NCI-H146 (cell line): Measurements from ENCODE around the gene GNPTG.
A peak's percentile ranks its signal among the peaks of the same experiment; 100 is the strongest.

ENCODE experiments used
- DNase-seq: peaks from one replicate; lab custom pipeline; 2025; lab: John Stamatoyannopoulos, UW

The GNPTG gene

DNA sequence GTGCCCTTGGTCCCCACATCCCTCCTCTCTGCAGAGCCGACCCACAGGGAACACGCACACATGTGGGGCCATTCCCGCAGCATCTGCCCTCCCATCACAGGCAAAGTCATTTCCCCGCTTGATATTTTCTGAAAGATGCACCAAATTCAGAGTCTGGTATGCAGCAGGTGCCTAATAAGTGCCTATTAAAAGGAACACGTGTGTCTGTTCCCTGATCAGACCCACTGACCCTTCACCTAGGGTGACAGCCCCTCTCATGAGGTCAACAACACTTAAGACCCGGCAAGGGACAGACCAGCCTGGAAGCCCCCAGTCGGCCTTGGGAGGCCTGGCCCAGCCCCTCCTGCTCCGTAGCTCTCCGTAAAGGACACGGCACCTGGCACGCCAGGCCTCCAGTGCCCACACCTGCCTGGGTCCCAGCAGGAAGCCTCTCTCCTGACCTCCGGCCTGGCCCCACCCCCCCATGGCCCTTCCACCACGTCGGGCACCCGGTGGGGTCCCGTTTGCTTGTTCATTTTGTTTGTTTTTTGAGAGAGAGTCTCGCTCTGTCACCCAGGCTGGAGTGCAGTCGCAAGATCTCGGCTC, 42.7 kb downstream of the GNPTG start:
- no peak for DNase-seq

DNA sequence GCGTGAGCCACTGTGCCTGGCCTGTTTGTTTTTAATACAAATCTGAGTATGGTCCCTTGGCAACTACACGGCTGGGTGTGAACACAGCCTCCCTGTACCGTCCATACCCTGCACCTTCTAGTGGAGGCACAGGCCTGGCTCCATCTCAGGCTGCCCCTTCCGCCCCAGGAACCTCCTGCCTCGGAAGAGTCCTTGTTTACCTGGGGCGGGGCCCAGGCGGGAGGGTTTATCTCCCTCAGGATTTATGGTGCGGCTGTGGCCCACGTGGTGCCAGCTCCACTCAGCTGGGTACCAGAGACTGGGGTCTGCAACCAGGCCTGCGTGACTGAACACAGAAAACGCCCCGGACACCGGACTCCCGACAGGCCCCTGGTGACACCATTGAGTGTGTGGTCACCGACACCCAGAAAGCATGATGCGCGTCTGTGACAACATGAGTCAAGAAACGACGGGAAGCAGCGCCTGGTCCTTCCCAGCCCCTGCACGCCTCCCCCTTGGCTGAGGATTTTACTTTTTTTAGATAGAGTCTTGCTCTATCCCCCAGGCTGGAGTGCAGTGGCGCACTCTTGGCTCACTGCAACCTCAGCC, 43.8 kb downstream of the GNPTG start:
- DNase-seq = no peak

DNA sequence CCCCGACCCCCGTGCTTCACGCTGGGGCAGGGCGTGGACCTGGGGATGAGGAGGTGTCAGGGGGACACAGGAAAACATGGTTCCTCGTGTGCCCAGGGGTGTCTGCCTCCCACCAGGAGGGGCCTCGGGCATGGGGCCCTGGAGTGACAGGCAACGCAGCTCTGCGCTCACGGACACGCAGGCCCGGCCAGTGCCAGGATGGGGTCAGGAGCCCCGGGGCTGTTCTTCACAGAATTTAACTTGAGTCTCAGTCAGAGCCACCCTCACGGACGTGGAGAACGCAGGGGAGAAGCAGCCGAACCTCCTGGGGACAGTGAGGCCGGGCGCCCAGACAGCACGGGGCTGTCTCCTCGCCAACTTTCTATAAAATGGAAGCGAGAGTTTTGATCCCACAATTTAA, 46.0 kb downstream of the GNPTG start:
- DNase-seq = no peak

DNA sequence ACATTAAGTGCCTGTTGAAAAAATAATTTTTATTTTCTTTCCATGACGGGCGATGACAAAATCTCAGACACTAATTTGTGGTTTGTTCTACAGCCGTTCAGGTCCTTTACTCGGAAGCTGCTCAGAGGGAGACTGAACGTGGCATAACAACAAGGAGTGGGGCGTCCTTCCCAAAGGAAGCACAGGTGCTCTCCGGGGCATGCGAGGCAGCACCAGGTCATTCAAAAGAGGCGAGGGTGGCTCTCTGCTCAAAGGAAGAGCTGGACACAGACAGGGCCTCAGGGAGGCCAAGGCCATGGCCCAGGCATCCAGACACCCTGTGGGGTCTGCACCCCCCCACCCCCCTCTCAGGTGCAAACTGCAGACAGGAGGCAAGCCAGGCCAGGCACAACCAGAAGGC, 46.6 kb downstream of the GNPTG start:
- no peak for DNase-seq

DNA sequence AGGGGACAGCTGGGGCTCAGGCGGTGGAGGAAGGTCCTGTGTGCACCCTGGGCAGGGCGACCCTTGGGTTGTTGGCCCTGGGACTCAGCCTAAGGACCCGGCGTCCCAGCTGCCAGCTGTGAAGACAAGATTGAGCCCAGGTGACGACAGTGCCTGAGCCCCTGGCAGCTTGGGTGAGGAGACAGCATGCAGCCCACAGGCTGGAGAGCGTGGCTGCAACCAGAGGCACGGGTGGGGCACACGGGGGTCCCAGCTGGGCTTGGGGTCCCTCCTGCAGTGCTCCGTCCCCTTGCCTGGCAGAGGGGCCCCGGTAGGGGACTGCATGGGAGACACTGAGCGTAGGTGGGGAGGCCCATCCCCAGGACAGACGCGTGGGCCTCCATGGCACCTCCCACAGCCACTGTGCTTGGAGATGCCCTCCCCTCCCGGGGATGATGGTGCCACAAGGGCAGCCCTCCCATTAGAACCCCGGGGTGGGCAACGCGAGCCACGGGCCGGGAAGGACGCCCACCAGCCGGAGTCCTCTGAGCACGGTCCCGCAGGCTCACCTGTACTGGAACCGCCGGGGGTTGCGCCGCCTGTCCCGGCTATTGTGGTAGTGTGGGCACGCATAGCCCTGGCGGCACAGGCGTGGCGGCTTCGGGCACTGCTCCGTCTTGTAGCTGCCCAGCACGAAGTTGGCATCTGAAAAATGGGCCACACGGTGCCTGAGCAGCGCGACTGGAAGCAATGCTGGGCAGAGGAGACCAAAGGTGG, 47.3 kb downstream of the GNPTG start:
- no peak for DNase-seq

DNA sequence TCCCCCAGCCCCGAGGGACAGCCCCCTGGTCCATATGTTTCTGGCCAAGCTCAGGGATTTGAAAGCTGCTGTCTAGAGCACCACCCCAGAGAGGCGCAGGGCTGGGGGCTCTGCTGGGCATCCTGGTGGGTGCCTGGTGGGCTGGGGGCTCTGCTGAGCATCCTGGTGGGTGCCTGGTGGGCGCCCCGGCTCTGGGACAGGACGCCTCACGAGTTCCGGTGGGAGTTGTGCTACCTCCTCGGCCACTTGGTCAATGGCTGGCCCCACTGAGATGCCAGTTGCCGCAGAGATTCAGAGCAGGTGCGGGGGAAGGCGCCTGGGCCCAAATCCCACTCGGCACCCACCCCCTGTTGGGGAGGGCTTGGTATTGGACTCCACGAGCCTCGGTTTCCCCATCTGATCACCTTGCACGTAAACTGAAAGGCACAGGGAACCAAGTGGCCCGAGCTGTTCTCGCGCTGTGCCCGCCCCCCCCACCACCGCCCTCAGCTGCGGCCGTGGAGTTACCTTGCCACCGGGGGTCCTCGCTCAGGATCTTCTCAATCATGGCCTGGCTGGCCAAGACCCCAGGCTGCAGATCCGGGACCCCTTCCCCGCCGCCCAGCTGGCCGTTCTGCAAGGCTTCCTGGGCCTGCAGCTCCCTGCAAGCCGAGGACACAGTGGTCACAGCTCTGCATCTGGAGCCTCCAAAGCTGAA, 49.5 kb downstream of the GNPTG start:
- DNase-seq = no peak

DNA sequence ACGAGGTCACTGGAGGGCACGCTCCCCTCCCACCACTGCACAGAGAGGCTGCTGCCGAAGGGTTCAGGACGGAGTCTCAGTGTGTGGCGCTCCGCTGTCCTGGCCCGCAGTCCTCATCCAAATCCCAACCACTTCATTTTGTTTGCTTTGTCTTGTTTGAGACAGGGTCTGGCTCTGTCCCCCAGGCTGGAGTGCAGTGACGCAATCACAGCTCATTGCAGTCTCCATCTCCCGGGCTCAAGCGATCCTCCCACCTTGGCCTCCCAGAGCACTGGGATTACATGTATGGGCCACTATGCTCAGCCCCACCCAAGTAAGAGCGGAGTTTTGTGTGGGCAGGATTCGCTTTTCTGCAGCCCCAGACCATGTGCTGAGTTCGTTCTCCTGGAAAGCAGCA, 50.0 kb downstream of the GNPTG start:
- DNase-seq = no peak

DNA sequence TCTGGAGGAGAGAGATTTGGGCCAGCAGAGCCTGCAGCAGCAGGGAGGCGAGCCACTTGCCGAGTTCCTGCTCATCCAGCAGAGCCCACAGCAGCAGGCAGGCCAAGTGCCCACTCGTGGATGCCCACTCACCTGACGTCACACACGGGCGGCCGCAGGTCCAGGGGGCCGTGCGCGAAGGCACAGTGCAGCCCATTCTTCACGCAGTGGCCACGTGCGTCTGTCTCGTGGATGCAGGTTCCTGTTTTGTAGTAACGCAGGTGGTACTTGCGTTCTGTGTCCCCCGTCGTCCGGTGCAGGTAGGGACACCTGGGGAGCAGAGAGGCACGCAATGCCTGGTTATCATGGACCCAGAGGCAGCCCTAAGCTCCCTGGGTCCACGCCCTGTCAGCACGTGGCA, 51.3 kb downstream of the GNPTG start:
- DNase-seq = no peak

DNA sequence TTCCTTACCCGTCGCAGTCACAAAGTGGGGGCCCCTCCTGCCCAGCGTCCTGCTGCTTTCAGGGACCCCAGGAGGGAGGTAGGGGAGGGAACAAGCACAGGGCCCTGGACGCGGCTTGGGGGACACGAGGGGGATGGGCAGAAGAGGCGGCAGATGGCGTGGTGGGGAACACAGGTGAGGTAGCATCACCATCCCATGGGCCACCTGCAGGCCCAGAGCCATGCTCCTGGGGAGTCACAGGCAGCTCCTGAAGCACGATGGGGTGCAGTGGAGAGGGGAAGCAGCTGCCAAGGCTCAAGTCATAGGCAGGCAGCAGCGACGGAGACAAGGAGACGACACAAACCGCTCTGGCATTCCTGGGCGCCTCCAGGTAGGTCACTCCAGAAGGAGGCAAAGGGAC, 52.0 kb downstream of the GNPTG start:
- no peak for DNase-seq

DNA sequence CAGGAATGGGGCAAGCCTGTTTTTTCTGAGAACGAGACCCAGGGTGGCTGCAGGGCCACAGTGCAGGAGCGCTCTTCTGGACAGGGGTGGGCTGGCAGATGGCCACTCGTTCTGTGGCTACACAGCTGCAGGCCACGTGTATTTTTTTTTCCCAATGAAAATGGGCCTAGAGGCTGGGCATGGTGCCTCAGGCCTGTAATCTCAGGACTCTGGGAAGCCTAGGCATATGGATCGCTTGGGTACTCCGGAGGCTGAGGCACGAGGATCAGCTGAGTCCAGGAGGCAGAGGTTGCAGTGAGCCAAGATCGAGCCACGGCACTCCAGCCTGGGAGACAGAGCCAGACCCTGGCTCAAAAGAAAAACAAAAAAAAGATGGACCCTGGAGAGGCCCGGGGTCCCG, 56.0 kb downstream of the GNPTG start:
- DNase-seq = no peak

DNA sequence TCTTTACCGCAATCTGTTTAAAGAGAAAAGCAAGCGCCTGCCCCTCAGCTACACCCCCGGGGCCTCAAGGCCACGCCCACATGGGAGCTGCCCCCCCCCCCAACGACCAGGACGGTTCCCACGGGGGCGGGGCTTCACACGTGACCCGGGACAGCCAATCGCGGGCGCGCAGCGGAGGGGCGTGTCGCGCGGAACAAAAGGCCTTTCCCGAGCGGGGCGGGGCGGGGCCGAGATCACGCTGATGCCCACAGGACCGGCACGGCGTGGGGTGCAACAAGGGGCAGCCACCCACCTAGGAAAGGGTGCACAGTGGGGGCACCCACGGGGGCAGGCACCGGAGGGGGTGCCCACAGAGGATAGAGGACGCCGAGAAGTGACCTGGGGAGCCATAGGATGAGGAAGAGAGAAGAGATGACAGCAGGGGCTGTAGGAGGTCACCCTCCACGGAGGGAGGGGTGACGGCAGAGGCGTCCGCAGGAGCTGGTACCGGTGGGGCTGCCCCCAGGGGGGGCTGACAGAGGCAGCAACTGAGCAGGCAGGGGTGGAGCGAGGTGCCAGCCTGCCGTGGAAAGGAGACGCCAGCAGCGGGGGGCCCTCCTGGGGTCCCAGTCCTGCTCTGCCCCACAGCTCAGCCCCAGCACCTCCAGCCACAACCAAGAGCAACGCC, 56.6 kb downstream of the GNPTG start:
- peak; percentile 90 for DNase-seq

DNA sequence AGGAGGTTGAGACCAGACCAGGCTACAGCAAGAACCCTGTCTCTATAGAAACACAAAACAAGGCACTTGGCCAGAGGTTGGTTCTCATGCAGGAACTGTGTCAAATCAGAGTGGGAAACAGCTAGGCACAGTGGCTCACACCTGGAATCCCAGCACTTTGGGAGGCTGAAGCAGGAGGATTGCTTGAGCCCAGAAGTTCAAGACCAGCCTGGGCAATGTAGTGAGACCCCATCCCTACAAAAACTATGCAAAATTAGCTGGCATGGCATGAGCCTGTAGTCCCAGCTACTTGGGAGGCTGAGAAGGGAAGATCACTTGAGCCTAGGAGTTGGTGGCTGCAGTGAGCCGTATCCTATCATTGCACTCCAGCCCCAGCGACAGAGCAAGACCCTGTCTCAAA, 61.1 kb downstream of the GNPTG start:
- DNase-seq = no peak
